HG02610 (cell line): Measurements from ENCODE around the gene GNA14.

Source experiments
- ATAC-seq: cut with Tn5 transposase; IDR thresholded peaks from one replicate; pipeline ENCODE4 v1.9.1; 2021; ENCODE audit warnings: mild to moderate bottlenecking, moderate library complexity; ENCODE audit not compliant: unreplicated experiment

GNA14 gene

GRCh38 chr9:77543131-77543822 lies 104.8 kb downstream of the GNA14 start:
- no peak for ATAC-seq

DNA sequence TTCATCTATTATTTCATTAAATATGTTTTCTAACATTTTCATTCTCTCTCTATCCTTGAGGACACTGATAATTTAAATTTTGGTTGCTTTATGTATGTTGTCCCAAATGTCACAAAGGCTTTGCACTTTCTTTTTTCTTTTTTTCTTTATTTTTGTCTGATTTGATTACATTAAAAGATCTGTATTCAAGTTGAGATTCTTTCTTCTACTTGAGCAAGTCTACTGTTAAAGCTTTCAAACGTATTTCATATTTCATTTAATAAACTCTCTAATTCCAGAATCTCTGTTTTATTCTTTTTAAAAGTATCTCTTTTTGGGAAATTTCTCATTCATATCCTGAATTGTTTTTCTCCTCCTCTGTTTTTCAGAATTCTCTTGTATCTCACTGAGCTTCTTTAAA lies 106.5 kb downstream of the GNA14 start:
- ATAC-seq: no peak

- ATAC-seq: no peak
Measured at GRCh38 chr9:77541055-77541454, 107.1 kb downstream of the GNA14 start.

DNA sequence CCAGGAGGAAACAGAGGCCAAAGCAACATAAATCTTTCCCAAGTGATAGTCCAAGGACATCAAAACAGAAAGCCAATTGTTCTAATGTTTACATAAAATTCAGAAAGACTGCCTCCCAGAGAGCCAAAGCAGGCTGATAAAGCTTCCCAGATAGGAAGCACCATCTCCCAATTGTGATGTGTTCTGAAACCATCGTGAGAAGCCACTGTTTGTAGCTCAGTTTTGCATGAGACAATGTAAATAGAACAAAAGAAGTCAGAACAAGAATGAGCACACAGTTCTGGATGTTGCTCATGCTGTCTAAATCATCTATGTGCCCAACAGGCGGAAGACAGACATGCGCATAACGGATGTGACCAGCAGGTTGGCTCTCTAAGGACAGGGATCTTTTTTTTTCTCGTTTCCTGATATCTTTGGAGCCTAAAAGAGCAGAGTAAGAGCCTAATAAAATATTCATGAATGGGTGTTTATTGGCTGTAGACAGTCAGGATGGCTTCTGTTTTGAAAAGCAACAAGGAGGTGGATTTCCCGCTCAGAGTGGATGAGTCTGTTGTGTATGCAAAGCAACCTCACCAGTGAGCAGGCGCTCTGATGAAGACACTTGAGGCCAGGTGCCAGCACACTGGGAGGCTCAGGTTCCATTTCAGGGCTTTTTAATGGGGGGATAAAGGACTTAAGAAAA lies 113.6 kb downstream of the GNA14 start:
- ATAC-seq: no peak

GRCh38 chr9:77533671-77534070 lies 114.5 kb downstream of the GNA14 start:
- ATAC-seq: no peak

DNA sequence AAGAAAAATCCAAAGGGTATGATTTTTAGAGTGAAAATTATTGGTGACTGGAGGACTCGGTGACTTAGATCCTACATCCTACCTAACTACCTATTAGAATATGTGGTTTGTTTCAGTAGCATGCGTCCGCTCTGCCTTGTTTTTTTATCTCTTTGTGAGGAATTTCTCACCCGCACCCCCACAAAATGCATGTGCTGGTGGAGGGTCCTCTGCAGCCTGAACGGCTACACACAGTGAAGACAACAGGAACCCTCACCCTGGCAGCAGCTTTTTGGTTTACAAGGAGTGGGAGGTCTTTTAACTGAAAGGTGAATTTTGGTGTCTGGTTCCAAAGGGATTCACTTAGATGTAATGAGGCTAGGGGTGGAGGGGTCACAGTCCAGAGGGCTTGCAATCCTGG lies 115.5 kb downstream of the GNA14 start:
- no peak for ATAC-seq

DNA sequence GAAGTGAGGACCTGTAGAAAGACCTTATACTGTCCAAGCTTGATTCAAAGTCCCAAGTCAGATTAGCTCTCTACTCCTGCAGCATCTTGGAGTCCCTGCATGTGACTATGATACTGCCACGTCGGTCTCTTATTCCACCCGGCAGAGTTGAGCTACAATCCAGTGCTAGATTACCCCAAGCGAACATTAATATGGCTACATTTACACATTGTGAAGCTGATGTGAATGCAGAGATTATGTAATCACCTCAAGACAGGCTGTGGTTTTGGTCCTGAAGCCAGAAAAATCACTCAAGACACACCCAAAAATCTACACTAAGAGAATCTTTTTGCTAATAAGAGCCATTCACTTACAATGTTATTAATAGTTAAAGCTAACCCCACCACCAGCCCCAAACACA lies 116.7 kb downstream of the GNA14 start:
- no peak for ATAC-seq

DNA sequence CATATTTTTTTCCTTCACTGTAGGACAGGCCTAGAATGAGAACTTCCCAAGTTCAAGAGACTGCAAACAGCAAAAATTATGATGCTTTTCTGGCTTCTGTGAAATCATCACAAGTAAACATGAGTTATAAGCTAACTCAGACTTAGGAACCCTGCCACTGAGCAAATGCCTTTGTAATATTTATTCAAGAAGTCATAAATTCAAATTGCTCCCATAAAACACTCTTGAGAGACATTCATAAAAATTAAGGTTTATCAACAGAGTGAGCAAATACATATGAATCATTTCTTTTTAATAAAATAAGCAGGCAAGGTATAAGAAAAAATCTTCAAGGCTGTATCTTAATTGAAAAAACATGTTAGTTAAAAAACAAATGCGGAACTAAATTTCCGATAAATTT lies 124.2 kb downstream of the GNA14 start:
- no peak for ATAC-seq

DNA sequence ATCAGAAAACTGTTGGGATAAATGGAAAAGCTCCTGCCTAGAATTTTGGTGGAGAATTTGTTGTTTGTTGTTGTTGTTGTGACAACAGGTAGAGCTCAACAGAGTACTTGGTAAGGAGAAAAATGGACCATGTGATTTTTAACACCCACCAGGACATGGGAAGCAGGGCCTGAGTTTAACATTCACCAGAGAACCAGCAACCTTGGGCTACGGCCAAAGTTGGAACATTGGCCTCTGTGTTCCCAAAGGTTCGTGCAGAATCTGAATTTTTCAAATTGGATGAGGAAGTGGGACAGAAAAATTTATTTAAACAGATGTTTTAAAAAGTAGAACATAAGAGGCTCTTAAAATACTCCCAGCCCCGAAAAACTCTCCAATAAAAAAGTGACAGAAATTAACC lies 127.0 kb downstream of the GNA14 start:
- no peak for ATAC-seq

DNA sequence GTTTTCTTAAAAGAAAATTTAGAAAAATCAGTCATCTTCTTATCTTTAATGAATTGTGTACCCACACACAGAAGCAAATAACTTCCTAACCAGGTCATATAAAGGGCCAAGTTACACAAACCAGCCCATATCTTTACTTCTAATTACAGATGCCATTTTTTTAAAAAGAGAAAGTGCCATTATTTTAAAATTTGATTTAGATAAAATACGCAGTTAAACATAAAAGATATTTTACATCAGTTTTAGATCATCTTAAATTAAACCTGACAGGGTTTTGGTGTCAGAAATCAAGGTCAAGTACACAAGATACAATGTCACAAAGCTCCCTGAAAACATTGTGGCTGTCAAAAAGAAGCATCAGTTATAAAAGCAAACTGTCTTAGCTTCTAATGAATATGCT lies 129.4 kb downstream of the GNA14 start:
- no peak for ATAC-seq

DNA sequence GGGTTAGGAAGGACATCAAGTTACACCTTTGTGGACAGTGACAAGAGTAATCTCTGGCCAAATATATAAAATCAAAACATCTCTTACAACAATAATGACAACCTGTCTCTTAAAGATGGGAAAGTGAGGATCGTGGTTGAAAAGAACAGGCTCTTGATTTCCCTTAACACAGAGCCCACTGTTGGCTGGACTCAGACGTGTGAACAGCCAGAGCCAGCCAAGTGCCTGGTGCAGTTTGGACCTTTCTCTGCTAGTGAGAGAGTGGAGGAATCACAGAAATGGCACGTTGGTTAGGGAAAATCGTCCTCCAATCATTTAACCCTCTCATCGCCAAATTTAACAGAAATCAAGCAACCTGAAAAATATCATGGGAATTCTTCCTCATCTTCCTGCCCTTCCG lies 131.3 kb downstream of the GNA14 start:
- ATAC-seq: no peak

DNA sequence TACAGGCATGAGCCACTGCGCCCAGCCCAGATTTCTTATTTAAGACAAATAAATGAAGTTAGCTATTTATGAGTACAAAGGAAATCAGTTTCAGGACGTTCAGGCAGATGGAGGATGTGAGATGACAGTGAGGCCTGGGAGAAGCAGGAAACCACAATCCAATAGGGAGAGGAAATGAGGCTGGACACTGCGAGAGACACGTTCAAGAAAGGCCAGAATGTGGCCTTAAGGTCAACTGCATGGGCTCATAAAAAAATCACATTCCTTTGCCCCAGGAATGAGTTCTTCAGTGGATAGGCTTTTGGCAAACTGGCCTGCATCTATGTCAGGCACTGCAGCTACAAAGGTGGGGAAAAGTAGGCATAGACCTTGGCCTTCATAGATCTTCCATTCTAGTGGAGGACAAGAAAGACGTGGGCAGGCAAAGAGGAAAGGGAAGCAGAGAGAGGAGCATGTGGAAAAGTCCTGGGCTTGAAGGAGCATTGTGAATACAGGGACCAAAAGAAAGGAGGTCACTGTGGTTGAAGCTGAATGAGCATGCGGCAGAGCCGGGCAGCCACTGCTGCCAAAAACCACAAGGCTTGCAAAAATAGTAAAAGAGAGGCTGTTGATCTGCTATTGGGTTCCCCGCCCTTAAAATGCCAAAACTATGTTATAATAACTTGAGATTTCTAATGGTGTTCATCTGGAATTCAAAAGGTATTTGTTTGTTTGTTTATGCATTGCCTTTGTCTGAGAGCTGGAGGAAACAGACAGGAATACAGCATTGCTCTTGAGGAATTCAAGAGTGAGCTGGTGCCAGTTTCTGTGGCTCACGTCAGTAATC lies 133.0 kb downstream of the GNA14 start:
- ATAC-seq: no peak

- no peak for ATAC-seq
Measured at GRCh38 chr9:77513457-77513856, 134.7 kb downstream of the GNA14 start.

DNA sequence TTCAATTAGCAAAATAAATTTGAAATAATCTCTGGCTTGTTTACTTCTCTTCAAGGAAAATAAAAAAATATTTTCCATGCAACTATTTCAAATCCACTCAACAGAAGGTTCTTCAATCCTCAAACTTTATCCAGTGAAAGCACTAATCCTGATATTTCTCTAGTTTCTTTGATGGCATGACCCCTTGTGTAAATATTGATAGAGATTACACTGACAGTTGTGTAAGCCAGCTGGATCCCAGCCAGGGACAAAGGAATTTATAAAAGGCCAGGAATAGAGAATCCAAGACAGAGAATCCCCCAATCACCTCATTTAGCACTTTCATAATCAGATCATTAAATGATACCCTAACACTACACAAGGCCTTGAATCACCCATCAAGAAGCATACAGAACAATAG lies 135.2 kb downstream of the GNA14 start:
- ATAC-seq: no peak

DNA sequence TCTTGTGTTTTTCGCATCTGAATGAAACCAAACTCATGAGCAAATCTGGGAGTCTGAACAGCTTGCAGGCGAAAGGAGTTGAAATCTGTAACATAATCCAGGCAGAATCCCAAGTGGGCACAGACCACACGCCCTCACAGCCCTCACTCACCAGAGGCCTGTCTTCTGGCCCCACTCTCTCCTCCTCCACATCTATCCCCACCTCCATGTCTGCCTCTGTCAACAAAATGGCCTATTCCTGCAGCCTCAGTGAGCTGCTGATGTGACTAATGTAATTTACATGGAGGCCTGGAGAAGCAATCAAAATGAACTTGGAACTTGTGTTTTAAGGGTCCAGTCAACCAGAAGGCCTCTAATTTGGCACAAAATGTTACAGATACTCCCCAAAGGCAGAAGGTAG lies 136.6 kb downstream of the GNA14 start:
- no peak for ATAC-seq

DNA sequence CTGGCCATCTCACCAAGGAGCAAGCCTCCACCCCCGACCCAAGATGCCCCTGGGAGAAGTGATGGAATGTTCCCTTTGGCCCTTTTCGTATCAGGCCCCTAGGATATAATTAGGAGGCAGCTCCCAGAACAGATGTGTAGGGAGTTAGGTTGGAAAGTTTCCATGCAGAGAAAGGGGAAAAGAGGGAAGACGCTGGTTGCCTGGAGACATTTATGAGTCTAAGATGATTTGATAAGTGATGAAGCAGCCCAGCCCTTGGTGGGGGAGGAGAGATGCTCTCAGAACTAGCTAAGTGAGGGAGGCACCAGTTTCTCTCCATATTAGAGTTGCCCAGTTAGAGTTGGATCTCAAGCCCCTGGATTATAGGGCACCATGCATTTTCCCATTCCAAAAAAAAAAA lies 137.5 kb downstream of the GNA14 start:
- no peak for ATAC-seq

- no peak for ATAC-seq
Measured at GRCh38 chr9:77508396-77508795, 139.7 kb downstream of the GNA14 start.

DNA sequence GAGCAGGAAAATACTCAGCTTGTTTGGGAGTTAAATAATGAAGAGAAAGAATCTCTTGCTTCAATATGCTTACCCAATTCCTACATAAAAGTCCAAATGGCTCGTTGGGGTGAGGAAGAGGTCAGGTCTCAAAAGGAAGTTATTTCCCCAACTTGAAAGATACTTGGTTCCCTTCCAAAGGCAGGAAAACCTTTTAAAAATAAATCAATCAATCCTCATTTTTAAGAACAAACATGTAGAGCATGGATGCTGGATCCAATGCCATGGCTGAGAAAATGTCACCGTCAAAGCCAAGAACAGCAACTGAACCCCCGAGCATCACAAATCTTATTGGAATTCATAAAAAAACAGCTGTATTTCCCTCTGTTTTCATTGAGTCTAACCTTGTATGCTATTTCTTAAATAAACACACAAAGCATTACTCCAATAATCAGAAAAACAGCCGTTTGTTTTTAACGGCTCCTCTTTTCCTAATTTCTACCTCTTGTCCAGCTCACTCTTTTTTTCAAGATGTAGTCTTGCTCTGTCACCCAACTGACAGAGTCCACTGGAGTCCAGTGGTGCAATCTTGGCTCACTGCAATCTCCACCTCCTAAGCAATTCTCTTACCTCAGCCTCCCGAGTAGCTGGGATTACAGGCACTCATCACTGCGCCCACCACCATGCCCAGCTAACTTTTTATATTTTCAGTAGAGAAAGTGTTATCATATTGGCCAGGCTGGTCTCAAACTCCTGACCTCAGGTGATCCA lies 140.7 kb downstream of the GNA14 start:
- ATAC-seq: no peak

DNA sequence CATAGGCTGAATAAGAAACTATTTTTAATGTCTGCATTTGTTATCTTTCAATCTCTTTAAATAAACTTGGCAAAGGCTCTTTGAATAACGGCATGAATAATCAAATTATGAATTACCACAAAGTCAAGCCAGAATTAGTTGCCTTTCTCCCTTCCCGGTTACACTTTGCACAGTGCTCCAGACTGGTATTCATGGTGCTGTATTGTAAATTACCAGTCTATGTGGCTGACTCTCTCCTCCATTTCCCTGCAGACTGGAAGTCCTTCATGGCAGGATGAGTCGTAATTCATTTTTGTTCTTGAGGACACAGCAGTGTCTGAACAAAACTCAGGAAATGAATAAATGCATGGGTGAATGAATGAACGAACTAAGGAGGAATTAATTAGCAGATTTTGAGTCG lies 142.9 kb downstream of the GNA14 start:
- ATAC-seq: no peak

- no peak for ATAC-seq
Measured at GRCh38 chr9:77502568-77502967, 145.6 kb downstream of the GNA14 start.

DNA sequence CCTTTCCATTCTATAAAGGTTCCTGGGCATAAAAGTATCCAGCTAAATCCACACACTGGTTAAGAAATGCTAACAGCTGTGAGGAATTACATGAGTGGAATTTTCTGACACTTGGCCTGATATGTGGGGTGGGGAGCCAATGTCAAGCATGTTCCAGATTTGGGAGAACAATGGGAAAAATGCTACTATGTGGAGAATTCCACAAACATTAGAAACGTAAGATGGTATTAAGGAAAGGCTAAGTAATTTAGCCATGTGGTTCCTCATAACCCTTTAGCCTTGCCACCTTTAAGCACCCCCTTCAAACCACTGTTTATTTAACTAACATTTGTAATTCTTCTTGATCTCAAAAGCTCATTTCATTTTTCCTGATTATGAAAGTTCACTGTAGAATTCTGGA lies 149.2 kb downstream of the GNA14 start:
- no peak for ATAC-seq
